T-helper 22 cell (primary cell): ENCODE measurements around the gene LIF.

Source experiments
- DNase-seq: peaks from one replicate; pipeline ENCODE4 v3.0.0-alpha.2; 2020; ENCODE audit warnings: low read depth

Gene LIF

GRCh38 chr22:30262917-30263741 lies 16.6 kb upstream of the LIF start:
- peak; percentile 48 for DNase-seq

DNA sequence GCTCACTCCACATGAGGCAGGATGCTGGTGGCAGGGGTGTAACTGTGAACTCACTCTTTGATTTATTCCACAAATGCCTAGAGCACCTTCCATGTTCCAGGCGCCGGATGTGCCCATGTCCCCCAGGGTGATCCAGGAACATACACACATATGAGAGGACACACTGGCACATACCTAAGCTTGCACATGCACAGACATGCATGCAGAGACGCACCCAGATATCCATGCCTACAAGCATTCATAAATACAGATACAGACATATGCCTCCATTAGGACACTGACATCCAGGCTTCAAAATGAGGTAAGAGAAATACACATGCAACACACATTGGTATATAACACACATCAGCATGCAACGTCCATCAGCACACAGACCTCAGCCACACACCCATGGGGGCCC lies 15.6 kb upstream of the LIF start:
- DNase-seq: no peak

DNA sequence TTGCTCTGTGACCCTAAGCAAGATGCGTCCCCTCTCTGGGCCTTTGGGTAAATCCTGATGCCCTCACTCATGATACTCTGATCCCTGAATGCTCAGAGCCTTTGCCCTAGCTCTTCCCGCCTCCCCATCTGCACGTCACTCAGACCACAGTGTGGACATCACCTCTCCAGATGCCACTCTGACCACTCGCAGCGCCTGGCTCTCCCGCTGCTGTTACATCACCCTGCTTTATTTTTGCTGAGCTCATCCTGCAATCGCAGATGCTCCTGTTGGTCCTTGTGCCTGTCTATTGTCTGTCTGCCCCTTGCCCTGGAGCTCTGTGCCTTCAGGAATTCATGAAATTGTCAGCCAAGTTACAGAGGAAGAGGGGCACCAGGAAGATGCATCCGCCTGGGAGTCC lies 14.6 kb upstream of the LIF start:
- DNase-seq: no peak

DNA sequence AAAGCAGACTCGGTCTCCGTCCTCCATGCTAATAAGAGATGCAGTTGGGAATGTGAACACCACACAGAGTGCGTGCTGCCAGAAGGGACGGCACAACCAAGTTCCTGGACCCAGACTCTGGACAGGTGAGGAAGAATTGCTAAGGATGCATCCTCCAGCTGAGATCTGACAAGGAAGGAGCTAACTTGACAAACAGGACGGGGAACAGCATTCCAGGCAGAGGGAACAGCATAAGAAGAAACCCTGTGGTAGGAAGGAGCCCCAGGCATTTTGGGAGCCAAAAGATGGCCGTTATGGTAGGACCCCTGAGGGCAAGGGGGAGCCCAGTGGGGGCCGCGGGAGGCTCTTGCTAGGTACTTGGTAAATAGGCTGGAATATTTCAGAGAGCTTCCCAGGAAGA lies 14.1 kb upstream of the LIF start:
- DNase-seq: no peak

DNA sequence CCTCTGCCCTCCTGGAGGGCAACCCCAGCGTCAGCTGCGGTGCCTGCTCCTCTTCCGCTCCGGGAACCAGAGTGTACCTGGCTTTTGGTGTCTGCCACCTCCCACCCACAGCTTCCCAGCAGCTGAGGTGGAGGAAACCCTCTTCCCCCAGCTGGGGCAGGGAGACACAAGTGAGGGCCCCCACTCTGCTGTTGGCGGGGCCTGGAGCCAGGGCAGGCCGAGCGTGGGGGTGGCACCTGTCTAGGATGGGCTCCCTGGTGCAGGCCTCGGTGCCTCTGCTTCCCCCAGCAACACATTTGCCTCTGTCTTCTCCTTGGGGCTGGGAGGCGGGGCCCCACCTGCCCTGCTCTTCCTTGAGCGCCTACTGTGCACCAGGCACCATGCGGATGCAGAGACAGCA lies 13.7 kb upstream of the LIF start:
- DNase-seq: no peak

DNA sequence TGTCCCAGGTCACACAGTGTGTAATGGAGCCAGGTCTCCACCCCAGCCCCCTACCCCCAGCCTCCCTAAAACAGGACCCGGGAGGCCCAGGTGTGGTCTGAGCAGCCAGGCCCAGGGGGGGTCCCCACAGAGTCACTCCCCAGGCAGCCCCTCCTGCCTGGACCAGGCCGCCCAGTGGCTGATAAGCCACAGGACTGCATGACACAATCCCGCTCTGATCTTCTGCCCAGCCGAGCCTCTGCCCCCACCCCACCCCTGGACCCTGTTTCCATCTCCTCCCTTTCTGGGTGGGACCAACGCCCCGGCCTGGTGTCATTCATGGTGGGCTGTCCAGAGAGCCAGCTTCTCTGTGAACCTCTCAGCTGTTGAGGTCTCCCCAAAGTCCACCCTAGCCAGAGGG lies 7.8 kb upstream of the LIF start:
- no peak for DNase-seq

DNA sequence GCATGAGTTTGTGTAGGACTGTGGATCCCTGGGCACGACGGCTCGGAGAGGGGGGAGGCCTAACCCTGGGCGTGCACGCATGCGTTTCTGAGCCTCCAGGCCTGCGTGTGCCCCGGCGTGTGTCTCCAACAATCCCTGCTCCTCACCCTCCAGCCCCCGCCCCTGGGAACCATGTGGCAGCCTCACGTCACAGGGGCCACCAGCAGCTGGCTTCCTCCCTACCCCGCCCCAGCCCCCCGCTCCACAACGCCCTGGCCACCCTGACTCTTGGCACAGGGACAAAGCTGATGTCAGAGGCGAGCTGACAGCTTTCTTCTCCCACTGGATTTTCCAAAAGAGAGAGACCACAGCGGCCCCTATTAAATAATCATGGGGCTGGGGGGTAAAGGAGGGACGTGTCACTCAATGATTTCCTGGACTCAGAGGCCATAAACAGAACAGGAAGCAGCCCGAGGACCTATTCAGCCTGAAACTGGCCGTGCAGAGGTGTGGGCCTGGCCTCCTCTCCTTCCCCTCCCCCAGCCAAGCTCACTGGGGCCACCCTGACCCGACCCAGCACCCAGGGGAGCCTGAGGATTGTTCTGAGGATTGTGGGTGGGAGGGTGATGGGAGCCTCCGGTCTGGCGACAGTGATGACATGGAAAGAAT lies 6.8 kb upstream of the LIF start:
- no peak for DNase-seq

DNA sequence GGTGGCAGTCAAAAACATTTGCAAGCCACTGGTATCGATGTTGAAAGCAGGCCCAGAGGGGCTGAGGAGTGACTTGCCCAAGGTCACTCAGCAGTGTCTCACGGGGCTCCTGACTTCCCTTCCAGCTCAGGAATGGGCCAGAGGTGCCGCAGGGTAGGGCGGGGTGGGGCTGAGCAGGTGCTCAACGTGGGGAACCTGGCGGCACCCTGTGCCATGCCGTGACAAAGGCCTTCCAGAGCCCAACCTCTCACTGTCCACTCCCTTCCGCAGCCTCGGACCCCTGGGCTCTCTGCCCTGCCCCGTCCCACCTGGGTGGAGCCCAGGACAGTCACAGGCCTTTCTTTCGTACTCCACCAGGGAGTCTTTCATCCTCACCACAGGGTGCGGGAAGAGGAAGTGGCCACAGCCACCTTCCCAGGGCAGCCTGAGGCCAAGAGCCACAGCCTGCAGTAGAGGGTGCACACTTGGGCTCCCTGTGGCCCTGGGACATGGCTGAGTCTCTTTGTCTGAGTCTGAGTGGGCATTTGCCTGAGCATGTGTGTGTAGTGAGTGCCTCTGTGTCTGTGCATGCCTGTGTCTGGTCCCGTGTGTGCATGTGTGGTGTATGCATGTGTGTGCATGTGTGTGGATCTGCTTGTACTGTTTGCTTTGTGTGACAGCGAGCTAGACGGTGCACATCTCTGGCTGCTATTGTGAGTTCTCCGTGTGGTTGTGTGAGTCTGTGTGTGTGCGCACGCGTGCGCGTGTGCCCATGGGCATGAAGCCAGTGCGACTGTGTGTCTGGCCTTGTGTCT lies 6.0 kb upstream of the LIF start:
- no peak for DNase-seq

DNA sequence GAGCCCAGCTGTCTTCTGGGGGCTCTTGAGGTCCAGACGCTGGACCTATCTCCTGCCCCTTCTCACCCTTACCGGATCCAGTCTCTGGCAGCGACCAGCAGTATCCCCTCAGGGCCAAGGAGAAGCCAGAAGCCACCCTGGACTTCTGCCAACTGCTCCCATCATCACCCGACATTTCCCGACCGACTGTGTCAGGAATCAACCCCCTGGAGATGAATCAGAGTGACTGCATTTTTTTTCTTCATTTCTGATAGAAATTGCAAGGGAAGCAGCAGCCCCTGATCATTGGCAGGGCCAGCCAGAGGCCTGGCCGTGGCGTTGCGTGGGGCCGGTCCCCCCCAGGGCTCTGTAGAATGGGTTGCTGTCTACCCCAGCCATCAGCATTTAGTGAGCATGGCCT lies 5.2 kb upstream of the LIF start:
- no peak for DNase-seq

GRCh38 chr22:30250661-30251267 lies 4.2 kb upstream of the LIF start:
- DNase-seq: no peak

DNA sequence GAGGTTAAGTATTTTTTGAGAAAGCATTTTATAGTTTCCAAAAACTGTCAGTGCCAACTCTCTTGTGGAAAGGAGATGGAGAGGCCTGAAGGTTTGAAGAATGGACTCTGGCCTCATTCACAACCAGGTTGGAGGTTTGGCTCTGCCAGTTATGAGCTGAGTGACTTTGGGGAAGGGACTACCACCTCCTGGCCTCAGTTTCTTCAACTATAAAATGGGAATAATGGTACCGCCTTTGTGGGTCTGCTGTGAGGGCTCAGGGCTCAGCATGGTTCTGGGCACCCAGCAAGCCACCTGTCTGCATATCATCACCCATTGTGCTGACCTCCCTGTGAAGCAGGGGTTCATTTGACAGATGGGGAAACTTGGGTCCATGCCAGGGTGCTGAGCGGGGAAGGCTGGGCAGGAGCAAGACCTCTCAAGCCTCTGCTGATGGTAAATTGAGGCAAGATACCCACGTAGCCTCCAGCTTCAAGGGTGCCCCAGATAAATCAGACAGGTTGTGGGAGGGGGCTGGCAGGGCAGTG lies 3.5 kb upstream of the LIF start:
- no peak for DNase-seq

DNA sequence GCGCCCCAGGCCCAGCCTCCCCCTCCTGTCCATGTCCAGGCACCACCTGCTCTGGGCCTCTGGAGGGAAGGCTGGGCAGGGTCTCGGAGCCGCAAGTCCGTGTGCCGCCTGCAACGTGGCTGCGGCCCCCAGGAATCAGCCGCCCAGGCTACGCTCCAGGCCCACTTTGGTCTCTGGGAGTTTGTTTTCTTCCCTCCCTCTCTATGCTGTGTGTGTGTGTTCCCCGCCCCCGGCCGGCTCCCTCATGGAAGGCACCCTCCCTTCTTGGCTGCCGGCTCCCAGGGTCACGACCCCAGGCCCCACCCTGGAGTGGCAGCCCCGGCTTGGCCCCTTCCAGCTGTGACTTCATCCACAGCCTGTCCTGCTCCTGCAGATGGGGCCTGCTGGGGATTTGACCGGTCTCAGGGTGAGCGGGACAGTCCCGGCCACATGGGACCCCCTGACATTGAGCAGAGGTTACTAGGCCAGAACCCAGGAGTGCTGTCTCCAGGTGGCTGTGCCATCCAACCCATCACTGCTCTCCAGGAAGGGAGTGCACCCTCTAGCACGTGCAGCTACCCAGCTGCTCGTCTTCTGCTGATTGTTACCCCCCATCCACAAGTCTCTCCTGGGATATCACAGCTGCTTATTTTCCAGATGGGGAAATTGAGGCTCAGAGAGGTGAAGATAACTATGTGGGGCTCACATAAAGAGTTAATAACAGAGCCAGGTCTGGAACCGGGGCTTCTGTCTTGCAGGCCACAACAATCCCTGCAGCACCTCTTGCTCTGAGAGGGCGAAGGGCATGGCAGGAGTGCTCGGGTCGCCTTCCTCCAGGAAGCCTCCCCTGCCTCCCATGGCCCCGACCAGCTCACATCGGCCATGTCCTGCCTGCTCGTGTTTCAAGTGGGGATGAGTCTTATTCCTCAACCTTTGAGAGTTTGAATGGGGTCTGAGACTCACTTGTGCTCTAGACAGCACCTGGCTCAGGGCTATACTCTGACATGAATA lies 2.8 kb upstream of the LIF start:
- no peak for DNase-seq

GRCh38 chr22:30248484-30248883 lies 1.9 kb upstream of the LIF start:
- DNase-seq: no peak

DNA sequence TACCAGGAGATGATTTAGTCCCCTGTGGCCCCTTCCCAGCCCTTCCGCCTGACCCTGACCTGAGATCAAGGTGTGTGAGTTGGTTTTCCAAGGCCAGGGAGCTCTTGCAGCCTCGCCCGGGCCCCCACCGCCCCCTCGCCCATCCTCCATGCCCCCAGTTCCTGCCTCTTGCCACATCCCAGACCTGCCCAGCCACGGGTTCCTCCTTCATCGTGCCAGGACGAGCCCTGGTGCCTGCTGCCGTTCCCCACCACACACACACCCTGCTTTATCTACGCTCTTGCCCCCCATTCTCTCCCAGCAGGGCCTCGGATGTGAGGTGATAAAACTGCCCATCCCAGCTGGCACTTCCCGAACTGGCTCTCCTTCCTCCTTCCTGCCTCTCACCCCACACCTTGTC lies 1.4 kb upstream of the LIF start:
- no peak for DNase-seq

DNA sequence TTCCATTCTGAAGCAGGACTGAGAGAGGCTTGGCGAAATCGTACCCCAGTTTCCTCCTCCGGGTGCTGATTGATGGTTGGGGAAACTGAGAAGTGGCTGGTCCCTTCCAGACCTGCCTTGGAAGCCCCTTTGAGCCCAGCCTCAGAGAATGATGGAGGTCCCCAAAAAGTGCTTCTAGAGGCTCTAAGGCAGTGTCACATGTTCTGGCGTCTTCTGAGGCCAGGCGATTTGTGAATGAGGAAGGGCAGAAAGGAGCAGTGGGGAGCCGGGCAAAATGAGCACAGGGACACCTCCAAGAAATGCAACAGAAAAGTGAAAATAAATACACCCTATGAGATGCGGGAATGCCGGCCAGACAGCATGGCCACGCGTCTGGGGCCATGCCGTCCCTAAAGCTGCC lies 1.0 kb upstream of the LIF start:
- DNase-seq: no peak

GRCh38 chr22:30246814-30247376 lies 336 bp upstream of the LIF start:
- no peak for DNase-seq

DNA sequence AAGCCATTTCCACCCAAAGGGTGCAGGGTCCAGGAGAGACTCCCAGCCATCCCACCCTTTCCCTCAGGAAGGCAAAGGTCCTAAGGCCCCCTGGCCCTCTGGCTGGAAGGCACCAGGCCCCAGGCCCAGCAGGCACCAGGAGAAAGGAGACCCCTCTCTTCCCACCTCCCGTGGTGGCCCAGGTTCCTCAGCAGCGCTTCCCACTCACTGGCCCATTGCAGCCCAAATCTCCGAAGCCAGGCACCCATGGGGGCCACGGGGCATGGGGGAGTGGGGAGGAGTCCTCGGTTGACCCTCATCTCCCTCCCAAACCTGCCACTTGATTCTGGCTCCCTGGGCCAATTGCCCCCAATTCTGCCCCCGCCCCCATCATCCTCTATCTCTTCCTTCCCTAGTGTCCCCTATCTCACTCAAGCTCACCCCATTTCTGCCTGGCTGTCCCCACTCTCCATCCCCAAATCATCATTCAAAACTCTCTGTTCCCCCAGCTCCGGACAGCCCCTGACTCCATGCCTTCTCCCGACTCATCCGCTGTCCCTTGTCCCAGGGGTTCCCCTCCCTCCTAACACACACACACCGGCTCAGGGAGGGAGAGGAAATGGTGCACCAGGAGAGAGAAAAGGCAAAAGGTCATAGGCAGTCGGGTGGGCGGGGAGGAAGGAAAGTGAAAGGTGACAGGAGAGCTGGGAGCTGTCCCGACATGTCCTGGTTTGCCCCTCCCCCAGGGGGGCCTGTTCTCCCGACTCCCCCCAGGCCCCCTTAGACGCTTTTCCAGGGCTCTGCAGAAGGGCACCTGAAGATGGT lies 1.2 kb downstream of the LIF start:
- no peak for DNase-seq

DNA sequence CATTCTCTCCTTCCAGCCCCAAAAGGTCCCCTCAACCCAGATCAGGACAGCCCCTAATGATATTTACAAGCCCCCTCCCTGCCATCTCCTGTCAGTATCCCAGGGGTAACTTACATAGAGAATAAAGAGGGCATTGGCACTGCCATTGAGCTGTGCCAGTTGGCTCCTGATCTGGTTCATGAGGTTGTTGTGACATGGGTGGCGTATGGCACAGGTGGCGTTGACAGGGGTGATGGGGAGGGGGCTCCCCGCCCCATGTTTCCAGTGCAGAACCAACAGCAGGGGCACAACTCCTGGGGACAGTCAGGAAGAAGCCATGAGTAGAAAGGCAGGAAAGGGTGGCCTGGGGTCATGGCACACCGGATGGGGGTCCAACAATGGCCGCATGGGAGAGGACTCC lies 1.9 kb downstream of the LIF start:
- no peak for DNase-seq

- DNase-seq: no peak
Measured at GRCh38 chr22:30244066-30244465, 2.5 kb downstream of the LIF start.

DNA sequence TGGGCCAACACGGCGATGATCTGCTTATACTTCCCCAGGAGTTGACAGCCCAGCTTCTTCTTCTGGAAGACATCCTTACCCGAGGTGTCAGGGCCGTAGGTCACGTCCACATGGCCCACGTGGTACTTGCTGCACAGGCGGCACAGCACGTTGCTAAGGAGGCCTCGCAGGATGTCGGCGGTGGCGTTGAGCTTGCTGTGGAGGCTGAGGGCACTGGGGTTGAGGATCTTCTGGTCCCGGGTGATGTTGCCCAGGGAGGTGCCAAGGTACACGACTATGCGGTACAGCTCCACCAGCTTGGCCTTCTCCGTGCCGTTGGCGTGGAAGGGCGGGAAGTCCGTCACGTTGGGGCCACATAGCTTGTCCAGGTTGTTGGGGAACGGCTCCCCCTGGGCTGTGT lies 2.9 kb downstream of the LIF start:
- DNase-seq: no peak
